ENCODE data around the gene IPCEF1. TPM values are rescaled to one million over a fixed set of nuclear protein-coding genes. Genes with fewer than 3 reads are reported as not detected.
"Not testable (repeated sequence)": the region's sequence is repeated elsewhere in the genome, so short reads cannot be mapped to it uniquely, and the experiment has no call there.

The IPCEF1 gene
- total and polyA plus RNA-seq, 5 donors from 2014 or later = 82.4 to 160 (median 85.9) TPM

GRCh38 chr6:154242617-154243357 is 113.8 kb downstream of the IPCEF1 start:
- Mint-ChIP-seq H3K9me3 (peaks cover 0 to 7% (median 0%) of the 10 kb centered on the region in 7 donors), H3K36me3 (peaks cover 46% of the 10 kb centered on the region), H3K4me3 (peak overlapping the region; percentile 96 to 99 (median 98)), H3K27ac (peak overlapping the region; percentile 94 to 95 (median 95)), H3K27me3 (no peaks in the 10 kb centered on the region), H3K4me1 (peaks cover 26 to 65% (median 44%) of the 10 kb centered on the region in 4 donors)
- ATAC-seq (ENCODE audit: low read depth in 2 of 2) (no peak), DNase-seq (no peak)
- Histone ChIP-seq H3K4me1 (ENCODE audit: control insufficient read depth, insufficient read depth, low read length, poor library complexity, severe bottlenecking) (peaks cover 67% of the 10 kb centered on the region), H3K4me3 (ENCODE audit: low read depth, low read length) (peak overlapping the region; percentile 100), H3K27me3 (ENCODE audit: control insufficient read depth, insufficient read depth, low read length) (no peaks in the 10 kb centered on the region), H3K27ac (ENCODE audit: insufficient read depth, low read length, poor library complexity, severe bottlenecking) (peak overlapping the region; percentile 91), H3K36me3 (ENCODE audit: control insufficient read depth, insufficient read depth, low read length) (peaks cover 12% of the 10 kb centered on the region), H3K9me3 (ENCODE audit: control insufficient read depth in 2 of 2, low read length in 2 of 2) (no peaks in the 10 kb centered on the region)

GRCh38 chr6:154241581-154241980 is 115.0 kb downstream of the IPCEF1 start:
- no peak for DNase-seq
- H3K9me3 Mint-ChIP-seq = peaks cover 0 to 7% (median 0%) of the 10 kb centered on the region in 7 donors
- peaks cover 71% of the 10 kb centered on the region for H3K4me1 ChIP-seq (ENCODE audit: control insufficient read depth, insufficient read depth, low read length, poor library complexity, severe bottlenecking)
- peaks cover 36 to 70% (median 51%) of the 10 kb centered on the region in 4 donors for H3K4me1 Mint-ChIP-seq
- peaks cover 52% of the 10 kb centered on the region for H3K36me3 Mint-ChIP-seq
- peaks cover 12% of the 10 kb centered on the region for H3K36me3 ChIP-seq (ENCODE audit: control insufficient read depth, insufficient read depth, low read length)
- H3K27ac Mint-ChIP-seq = peak overlapping the region; percentile 83 to 95 (median 94)
- peak overlapping the region; percentile 100 for H3K4me3 ChIP-seq (ENCODE audit: low read depth, low read length)
- H3K27me3 ChIP-seq (ENCODE audit: control insufficient read depth, insufficient read depth, low read length) = no peaks in the 10 kb centered on the region
- no peaks in the 10 kb centered on the region for H3K9me3 ChIP-seq (ENCODE audit: control insufficient read depth in 2 of 2, low read length in 2 of 2)
- ATAC-seq (ENCODE audit: low read depth in 2 of 2) = no peak
- H3K4me3 Mint-ChIP-seq = peak overlapping the region; percentile 92 to 99 (median 95)
- no peaks in the 10 kb centered on the region for H3K27me3 Mint-ChIP-seq
- peak overlapping the region; percentile 91 for H3K27ac ChIP-seq (ENCODE audit: insufficient read depth, low read length, poor library complexity, severe bottlenecking)

- H3K27ac Mint-ChIP-seq = peak overlapping the region; percentile 83 to 95 (median 94)
- H3K27me3 Mint-ChIP-seq; H3K36me3 ChIP-seq (ENCODE audit: control insufficient read depth, insufficient read depth, low read length); H3K9me3 ChIP-seq (ENCODE audit: control insufficient read depth in 2 of 2, low read length in 2 of 2); H3K27me3 ChIP-seq (ENCODE audit: control insufficient read depth, insufficient read depth, low read length); H3K9me3 Mint-ChIP-seq: not testable (repeated sequence)
- H3K4me3 Mint-ChIP-seq = peak overlapping the region; percentile 92 to 99 (median 95)
- peak in 1 of 3 donors; percentile 70 for DNase-seq
- peak overlapping the region; percentile 100 for H3K4me3 ChIP-seq (ENCODE audit: low read depth, low read length)
- peaks cover 39 to 75% (median 55%) of the 10 kb centered on the region in 4 donors for H3K4me1 Mint-ChIP-seq
- peak overlapping the region; percentile 91 for H3K27ac ChIP-seq (ENCODE audit: insufficient read depth, low read length, poor library complexity, severe bottlenecking)
- peak; percentile 67 to 68 for ATAC-seq (ENCODE audit: low read depth in 2 of 2)
- peaks cover 73% of the 10 kb centered on the region for H3K4me1 ChIP-seq (ENCODE audit: control insufficient read depth, insufficient read depth, low read length, poor library complexity, severe bottlenecking)
- peaks cover 49% of the 10 kb centered on the region for H3K36me3 Mint-ChIP-seq
These were observed 115.5 kb downstream of the IPCEF1 start for GRCh38 chr6:154241061-154241460.

- H3K4me3 Mint-ChIP-seq = peak overlapping the region; percentile 83 to 99 (median 95)
These were observed 117.2 kb downstream of the IPCEF1 start for GRCh38 chr6:154239392-154239791.

GRCh38 chr6:154238831-154239230 is 117.8 kb downstream of the IPCEF1 start:
- ATAC-seq (ENCODE audit: low read depth in 2 of 2) = no peak
- H3K36me3 ChIP-seq (ENCODE audit: control insufficient read depth, insufficient read depth, low read length) = peaks cover 13% of the 10 kb centered on the region
- no peak for DNase-seq
- H3K4me3 Mint-ChIP-seq = peak overlapping the region; percentile 83 to 99 (median 95)
- H3K27me3 ChIP-seq (ENCODE audit: control insufficient read depth, insufficient read depth, low read length) = no peaks in the 10 kb centered on the region
- no peaks in the 10 kb centered on the region for H3K9me3 ChIP-seq (ENCODE audit: control insufficient read depth in 2 of 2, low read length in 2 of 2)
- peaks cover 0 to 7% (median 0%) of the 10 kb centered on the region in 7 donors for H3K9me3 Mint-ChIP-seq
- H3K4me3 ChIP-seq (ENCODE audit: low read depth, low read length) = peak overlapping the region; percentile 81
- peak overlapping the region; percentile 56 for H3K27ac ChIP-seq (ENCODE audit: insufficient read depth, low read length, poor library complexity, severe bottlenecking)
- H3K36me3 Mint-ChIP-seq = peaks cover 37% of the 10 kb centered on the region
- peaks cover 54 to 88% (median 68%) of the 10 kb centered on the region in 4 donors for H3K4me1 Mint-ChIP-seq
- peaks cover 82% of the 10 kb centered on the region for H3K4me1 ChIP-seq (ENCODE audit: control insufficient read depth, insufficient read depth, low read length, poor library complexity, severe bottlenecking)
- no peaks in the 10 kb centered on the region for H3K27me3 Mint-ChIP-seq
- peak overlapping the region; percentile 22 to 85 (median 76) for H3K27ac Mint-ChIP-seq

More at GRCh38 chr6:154239392-154239791, 117.2 kb downstream of the IPCEF1 start:
- Mint-ChIP-seq H3K27ac (peak overlapping the region; percentile 8 to 85 (median 76)), H3K9me3 (peaks cover 0 to 7% (median 0%) of the 10 kb centered on the region in 7 donors), H3K4me1 (peaks cover 52 to 87% (median 64%) of the 10 kb centered on the region in 4 donors), H3K27me3 (no peaks in the 10 kb centered on the region), H3K36me3 (peaks cover 39% of the 10 kb centered on the region)
- Histone ChIP-seq H3K36me3 (ENCODE audit: control insufficient read depth, insufficient read depth, low read length) (peaks cover 10% of the 10 kb centered on the region), H3K4me3 (ENCODE audit: low read depth, low read length) (peak overlapping the region; percentile 81), H3K27ac (ENCODE audit: insufficient read depth, low read length, poor library complexity, severe bottlenecking) (peak overlapping the region; percentile 56), H3K27me3 (ENCODE audit: control insufficient read depth, insufficient read depth, low read length) (no peaks in the 10 kb centered on the region), H3K4me1 (ENCODE audit: control insufficient read depth, insufficient read depth, low read length, poor library complexity, severe bottlenecking) (peaks cover 82% of the 10 kb centered on the region), H3K9me3 (ENCODE audit: control insufficient read depth in 2 of 2, low read length in 2 of 2) (no peaks in the 10 kb centered on the region)
- ATAC-seq (ENCODE audit: low read depth in 2 of 2) (peak; percentile 35 to 49), DNase-seq (peak in 2 of 3 donors; percentile 30 to 58)

- ATAC-seq (ENCODE audit: low read depth in 2 of 2) (no peak), DNase-seq (no peak)
- Mint-ChIP-seq H3K36me3 (peaks cover 22% of the 10 kb centered on the region), H3K9me3 (no peaks in the 10 kb centered on the region), H3K27me3 (no peaks in the 10 kb centered on the region), H3K4me3 (peak overlapping the region in 3 of 4 donors; percentile 2 to 77 (median 23)), H3K27ac (peak overlapping the region in 1 of 3 donors; percentile 54), H3K4me1 (peaks cover 56 to 87% (median 71%) of the 10 kb centered on the region in 4 donors)
- peak overlapping the region; percentile 16 for H3K4me3 ChIP-seq (ENCODE audit: low read depth, low read length)
- H3K36me3 ChIP-seq (ENCODE audit: control insufficient read depth, insufficient read depth, low read length) = peaks cover 12% of the 10 kb centered on the region
- no peaks in the 10 kb centered on the region for H3K27me3 ChIP-seq (ENCODE audit: control insufficient read depth, insufficient read depth, low read length)
- H3K4me1 ChIP-seq (ENCODE audit: control insufficient read depth, insufficient read depth, low read length, poor library complexity, severe bottlenecking) = peaks cover 82% of the 10 kb centered on the region
- H3K27ac ChIP-seq (ENCODE audit: insufficient read depth, low read length, poor library complexity, severe bottlenecking) = peak overlapping the region; percentile 20
- H3K9me3 ChIP-seq (ENCODE audit: control insufficient read depth in 2 of 2, low read length in 2 of 2) = no peaks in the 10 kb centered on the region
These were observed 119.8 kb downstream of the IPCEF1 start for GRCh38 chr6:154236646-154237301.

GRCh38 chr6:154234019-154234772 is 122.4 kb downstream of the IPCEF1 start:
- H3K4me3 Mint-ChIP-seq = peak overlapping the region; percentile 45 to 84 (median 72)
- no peaks in the 10 kb centered on the region for H3K9me3 Mint-ChIP-seq
- peak overlapping the region; percentile 51 to 86 (median 68) for H3K27ac Mint-ChIP-seq
- peaks cover 61 to 87% (median 76%) of the 10 kb centered on the region in 4 donors for H3K4me1 Mint-ChIP-seq
- H3K27me3 ChIP-seq (ENCODE audit: control insufficient read depth, insufficient read depth, low read length) = no peaks in the 10 kb centered on the region
- no peaks in the 10 kb centered on the region for H3K27me3 Mint-ChIP-seq
- H3K4me3 ChIP-seq (ENCODE audit: low read depth, low read length) = peak overlapping the region; percentile 29
- H3K9me3 ChIP-seq (ENCODE audit: control insufficient read depth in 2 of 2, low read length in 2 of 2) = no peaks in the 10 kb centered on the region
- DNase-seq (no peak), ATAC-seq (ENCODE audit: low read depth in 2 of 2) (no peak)
- H3K36me3 ChIP-seq (ENCODE audit: control insufficient read depth, insufficient read depth, low read length) = peaks cover 10% of the 10 kb centered on the region
- H3K4me1 ChIP-seq (ENCODE audit: control insufficient read depth, insufficient read depth, low read length, poor library complexity, severe bottlenecking) = peaks cover 82% of the 10 kb centered on the region
- peaks cover 18% of the 10 kb centered on the region for H3K36me3 Mint-ChIP-seq
- peak overlapping the region; percentile 74 for H3K27ac ChIP-seq (ENCODE audit: insufficient read depth, low read length, poor library complexity, severe bottlenecking)

All from CD4-positive, CD25-positive, alpha-beta regulatory T cell (primary cell).